HEK293 (cell line): ENCODE results near the gene PPIP5K2.

Experiments used
- CTCF ChIA-PET: fragments of 350-600 bp; formaldehyde crosslinking; extraction: SDS; loops from one replicate; lab custom pipeline; 2021; ENCODE audit warnings: antibody characterized with exemption; lab: Yijun Ruan, JAX
- POLR2A ChIA-PET: fragments of 300-600 bp; formaldehyde crosslinking; extraction: SDS; loops from one replicate; lab custom pipeline; 2020; ENCODE audit warnings: antibody characterized with exemption, inconsistent platforms; lab: Yijun Ruan, JAX
- H3K27ac ChIP-seq: fragments of 200-500 bp; sonication (Bioruptor generic); 2 replicates; pipeline ENCODE4 v1.5.1; 2014; ENCODE audit warnings: low read depth, low read length, control low read depth, inconsistent platforms; ENCODE audit errors: extremely low read depth
- H3K36me3 ChIP-seq, 2 experiments: fragments of 200-500 bp in 1 of 2; sonication (Bioruptor generic) in 1 of 2; 1 replicate in 1 of 2; 2 replicates in 1 of 2; pipeline ENCODE4 v1.5.1; 2014 to 2017; ENCODE audit warnings: inconsistent platforms in 2 of 2, low read length in 2 of 2; ENCODE audit not compliant: control insufficient read depth in 2 of 2, insufficient read depth in 1 of 2
- H3K4me1 ChIP-seq: fragments of 200-500 bp; sonication (Bioruptor generic); 2 replicates; pipeline ENCODE4 v1.5.1; 2014; ENCODE audit warnings: mild to moderate bottlenecking, low read length, inconsistent platforms; ENCODE audit not compliant: control insufficient read depth, insufficient read depth
- H3K4me3 ChIP-seq: 2 replicates; pipeline ENCODE4 v1.5.1; 2011; ENCODE audit warnings: low read depth, mild to moderate bottlenecking, control low read depth, low read length, moderate library complexity
- H3K9me3 ChIP-seq: fragments of 200-500 bp; sonication (Bioruptor generic); 2 replicates; pipeline ENCODE4 v1.5.1; 2014; ENCODE audit warnings: low read depth, low read length, inconsistent platforms; ENCODE audit not compliant: control insufficient read depth, insufficient read depth
- HOXC10 ChIP-seq: sonication (generic); formaldehyde crosslinking; IDR thresholded peaks from 2 replicates; pipeline ENCODE4 v1.8.1; 2023; ENCODE audit warnings: mild to moderate bottlenecking, missing genetic modification reagents
- PATZ1 ChIP-seq: fragments of 450-650 bp; formaldehyde crosslinking; IDR thresholded peaks from 2 replicates; pipeline ENCODE4 v1.5.1; 2016; ENCODE audit warnings: missing biosample characterization, missing genetic modification characterization
- SCRT1 ChIP-seq: fragments of 450-650 bp; formaldehyde crosslinking; IDR thresholded peaks from 2 replicates; pipeline ENCODE4 v1.5.1; 2016; ENCODE audit warnings: missing biosample characterization, missing genetic modification characterization, borderline replicate concordance
- SCRT2 ChIP-seq: fragments of 450-650 bp; formaldehyde crosslinking; IDR thresholded peaks from 2 replicates; pipeline ENCODE4 v1.5.1; 2016; ENCODE audit warnings: missing biosample characterization, missing genetic modification characterization
- SETDB1 ChIP-seq: IDR thresholded peaks from one replicate; pipeline ENCODE4 v1.6.1; 2017; ENCODE audit warnings: mild to moderate bottlenecking, low read length, moderate library complexity, mixed read lengths; ENCODE audit not compliant: insufficient read length
- TCF7L2 ChIP-seq: IDR thresholded peaks from 2 replicates; pipeline ENCODE4 v1.6.1; 2011; ENCODE audit warnings: low read depth, mild to moderate bottlenecking, inconsistent platforms, low read length, moderate library complexity, borderline replicate concordance
- ZBTB20 ChIP-seq: fragments of 450-650 bp; formaldehyde crosslinking; IDR thresholded peaks from 2 replicates; pipeline ENCODE4 v1.5.1; 2016; ENCODE audit warnings: missing biosample characterization, missing genetic modification characterization
- ZBTB7A ChIP-seq: fragments of 450-650 bp; formaldehyde crosslinking; IDR thresholded peaks from 2 replicates; pipeline ENCODE4 v1.5.1; 2016; ENCODE audit warnings: low read depth, missing biosample characterization, missing genetic modification characterization
- ZFP41 ChIP-seq: fragments of 450-650 bp; formaldehyde crosslinking; IDR thresholded peaks from 2 replicates; pipeline ENCODE4 v1.5.1; 2016; ENCODE audit warnings: missing biosample characterization, missing genetic modification characterization, borderline replicate concordance
- ZNF10 ChIP-seq: fragments of 450-650 bp; formaldehyde crosslinking; IDR thresholded peaks from 2 replicates; pipeline ENCODE4 v1.5.1; 2017; ENCODE audit warnings: missing biosample characterization, missing genetic modification characterization
- ZNF157 ChIP-seq: fragments of 450-650 bp; formaldehyde crosslinking; IDR thresholded peaks from 2 replicates; pipeline ENCODE4 v1.5.1; 2016; ENCODE audit warnings: missing biosample characterization, missing genetic modification characterization
- ZNF2 ChIP-seq: fragments of 450-650 bp; formaldehyde crosslinking; IDR thresholded peaks from 2 replicates; pipeline ENCODE4 v1.5.1; 2016; ENCODE audit warnings: missing biosample characterization, missing genetic modification characterization
- ZNF221 ChIP-seq: fragments of 450-650 bp; formaldehyde crosslinking; IDR thresholded peaks from 2 replicates; pipeline ENCODE4 v1.5.1; 2017; ENCODE audit warnings: missing biosample characterization, missing genetic modification characterization, borderline replicate concordance
- ZNF239 ChIP-seq: fragments of 450-650 bp; formaldehyde crosslinking; IDR thresholded peaks from 2 replicates; pipeline ENCODE4 v1.5.1; 2016; ENCODE audit warnings: missing biosample characterization, missing genetic modification characterization
- ZNF391 ChIP-seq: fragments of 450-650 bp; formaldehyde crosslinking; IDR thresholded peaks from 2 replicates; pipeline ENCODE4 v1.5.1; 2016; ENCODE audit warnings: low read depth, missing biosample characterization, missing genetic modification characterization, borderline replicate concordance
- ZNF423 ChIP-seq: fragments of 450-650 bp; formaldehyde crosslinking; IDR thresholded peaks from 2 replicates; pipeline ENCODE4 v1.5.1; 2016; ENCODE audit warnings: missing biosample characterization, missing genetic modification characterization
- ZNF544 ChIP-seq: fragments of 450-650 bp; formaldehyde crosslinking; IDR thresholded peaks from 2 replicates; pipeline ENCODE4 v1.5.0; 2017; ENCODE audit warnings: missing biosample characterization, missing genetic modification characterization
- ZNF549 ChIP-seq: fragments of 450-650 bp; IDR thresholded peaks from 2 replicates; pipeline ENCODE4 v1.5.1; 2018; ENCODE audit warnings: missing biosample characterization, missing genetic modification characterization, mild to moderate bottlenecking, inconsistent platforms, moderate library complexity
- ZNF629 ChIP-seq: fragments of 450-650 bp; formaldehyde crosslinking; IDR thresholded peaks from 2 replicates; pipeline ENCODE4 v1.5.1; 2017; ENCODE audit warnings: missing biosample characterization, missing genetic modification characterization
- ZNF645 ChIP-seq: fragments of 450-650 bp; formaldehyde crosslinking; IDR thresholded peaks from 2 replicates; pipeline ENCODE4; 2016; ENCODE audit warnings: missing biosample characterization, missing genetic modification characterization
- ZNF660 ChIP-seq: fragments of 450-650 bp; IDR thresholded peaks from 2 replicates; pipeline ENCODE4 v1.5.1; 2018; ENCODE audit warnings: missing biosample characterization, mild to moderate bottlenecking, missing genetic modification characterization
- ZNF701 ChIP-seq: fragments of 450-650 bp; formaldehyde crosslinking; IDR thresholded peaks from 2 replicates; pipeline ENCODE4 v1.5.1; 2016; ENCODE audit warnings: missing biosample characterization, missing genetic modification characterization
- ZSCAN5A ChIP-seq: fragments of 450-650 bp; formaldehyde crosslinking; IDR thresholded peaks from 2 replicates; pipeline ENCODE4 v1.5.1; 2016; ENCODE audit warnings: missing biosample characterization, missing genetic modification characterization
- TF ChIP-seq, protein P1 (sequence below): fragments of 450-650 bp; formaldehyde crosslinking; IDR thresholded peaks from 2 replicates; pipeline ENCODE4 v1.5.1; 2016; ENCODE audit warnings: missing biosample characterization, missing genetic modification characterization, low read depth

Gene PPIP5K2

DNA sequence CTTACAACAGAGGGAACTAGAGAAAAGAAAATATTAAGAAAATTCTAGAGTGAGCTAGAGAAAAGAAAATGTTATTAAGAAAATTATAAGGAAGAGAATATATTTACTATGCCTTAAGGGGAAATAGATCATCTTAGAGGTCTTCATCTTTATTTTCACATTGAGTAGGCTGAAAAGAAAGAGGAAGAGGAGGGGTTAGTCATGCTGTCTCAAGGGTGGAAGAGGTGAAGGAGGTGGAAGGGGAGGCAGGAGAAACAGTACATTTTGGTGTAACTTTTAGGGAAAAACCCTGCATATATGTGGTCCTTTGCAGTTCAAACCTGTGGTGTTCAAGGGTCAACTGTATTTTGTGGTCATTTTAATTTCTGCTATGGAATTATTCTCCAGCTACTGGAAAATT, 46.6 kb downstream of the PPIP5K2 start (continued):
- TF ChIP-seq ZNF629 (tag by site-specific recombination), result no peak
- no peak for TF ChIP-seq HOXC10 (CRISPR knock-in tag)
- TF ChIP-seq ZNF239 (tag by site-specific recombination), result no peak
- TF ChIP-seq ZNF391 (tag by site-specific recombination), result no peak
- no peak for TF ChIP-seq ZSCAN5A (tag by site-specific recombination)

DNA sequence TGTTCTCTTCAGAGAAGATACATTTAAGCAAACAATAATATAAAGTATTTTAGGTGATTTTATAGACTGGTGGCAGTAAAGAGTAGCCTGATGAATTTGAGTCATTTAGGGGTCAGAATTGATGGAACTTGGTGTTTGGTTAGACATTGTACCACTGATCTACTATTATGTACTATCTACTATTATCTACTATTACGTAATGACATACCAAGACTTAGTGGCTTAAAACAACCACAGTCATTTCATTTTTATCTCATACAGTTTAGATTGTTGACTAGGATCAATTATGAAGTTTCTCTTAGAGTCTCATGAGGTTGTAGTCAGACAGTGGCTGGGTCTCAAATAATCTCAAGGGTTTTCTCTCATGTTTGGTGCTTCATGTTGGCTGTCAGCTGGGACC, 54.0 kb downstream of the PPIP5K2 start:
- no peak overlapping the region for H3K4me3 ChIP-seq
- TF ChIP-seq ZBTB7A (tag by site-specific recombination) (no peak), ZNF660 (tag by site-specific recombination) (no peak), ZNF544 (tag by site-specific recombination) (no peak), SETDB1 (no peak), ZNF2 (tag by site-specific recombination) (no peak), ZFP41 (tag by site-specific recombination) (no peak), SCRT1 (tag by site-specific recombination) (no peak), ZNF701 (tag by site-specific recombination) (no peak), ZNF549 (tag by site-specific recombination) (no peak), ZNF157 (tag by site-specific recombination) (no peak), ZBTB20 (no peak), PATZ1 (tag by site-specific recombination) (no peak), ZNF645 (tag by site-specific recombination) (no peak)
- TF ChIP-seq, all 188 proteins: peak for 0
- ChIA-PET POLR2A (no interaction called here), CTCF (no interaction called here)
- Histone ChIP-seq H3K9me3 (no peaks in the 10 kb centered on the region), H3K36me3 (peaks cover 0 to 8% of the 10 kb centered on the region in 2 experiments; a peak in 1 of 3 replicates), H3K4me1 (no peaks in the 10 kb centered on the region), H3K27ac (no peak overlapping the region)

- CTCF ChIA-PET, result interaction anchor here (0.9 to 1.1 kb wide), 2 partner anchors 14 to 482 kb away, joined by 3 read pairs; no protein-coding TSS in a partner anchor
- TF ChIP-seq ZNF2 (tag by site-specific recombination), result no peak
- no peak for TF ChIP-seq TCF7L2
- TF ChIP-seq, protein P1, sequence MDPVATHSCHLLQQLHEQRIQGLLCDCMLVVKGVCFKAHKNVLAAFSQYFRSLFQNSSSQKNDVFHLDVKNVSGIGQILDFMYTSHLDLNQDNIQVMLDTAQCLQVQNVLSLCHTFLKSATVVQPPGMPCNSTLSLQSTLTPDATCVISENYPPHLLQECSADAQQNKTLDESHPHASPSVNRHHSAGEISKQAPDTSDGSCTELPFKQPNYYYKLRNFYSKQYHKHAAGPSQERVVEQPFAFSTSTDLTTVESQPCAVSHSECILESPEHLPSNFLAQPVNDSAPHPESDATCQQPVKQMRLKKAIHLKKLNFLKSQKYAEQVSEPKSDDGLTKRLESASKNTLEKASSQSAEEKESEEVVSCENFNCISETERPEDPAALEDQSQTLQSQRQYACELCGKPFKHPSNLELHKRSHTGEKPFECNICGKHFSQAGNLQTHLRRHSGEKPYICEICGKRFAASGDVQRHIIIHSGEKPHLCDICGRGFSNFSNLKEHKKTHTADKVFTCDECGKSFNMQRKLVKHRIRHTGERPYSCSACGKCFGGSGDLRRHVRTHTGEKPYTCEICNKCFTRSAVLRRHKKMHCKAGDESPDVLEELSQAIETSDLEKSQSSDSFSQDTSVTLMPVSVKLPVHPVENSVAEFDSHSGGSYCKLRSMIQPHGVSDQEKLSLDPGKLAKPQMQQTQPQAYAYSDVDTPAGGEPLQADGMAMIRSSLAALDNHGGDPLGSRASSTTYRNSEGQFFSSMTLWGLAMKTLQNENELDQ (tag by site-specific recombination), result no peak
- no peak for TF ChIP-seq ZNF221
- TF ChIP-seq ZNF423 (tag by site-specific recombination), result no peak
- no peak for TF ChIP-seq ZNF10
- TF ChIP-seq SCRT2 (tag by site-specific recombination), result no peak
- H3K4me1 ChIP-seq, result no peaks in the 10 kb centered on the region
- H3K27ac ChIP-seq, result no peak overlapping the region
- POLR2A ChIA-PET, result no interaction called here
- no peak overlapping the region for H3K4me3 ChIP-seq
- H3K36me3 ChIP-seq, result peaks cover 5 to 8% of the 10 kb centered on the region in 2 experiments
- H3K9me3 ChIP-seq, result no peaks in the 10 kb centered on the region
Observed at GRCh38 chr5:103177543-103177942, 57.4 kb downstream of the PPIP5K2 start.
